ENCODE data around the gene NDE1. TPM values are rescaled to one million over a fixed set of nuclear protein-coding genes. Genes with fewer than 3 reads are reported as not detected.

The NDE1 gene
- total and polyA plus RNA-seq, 4 donors = 2.5 to 17.3 (median 4.4) TPM

- Histone ChIP-seq H3K4me1 (ENCODE audit: control insufficient read depth in 4 of 4, insufficient read depth in 4 of 4, low read length in 3 of 4) (no peaks in the 10 kb centered on the region), H3K27me3 (ENCODE audit: control insufficient read depth in 4 of 4, insufficient read depth in 4 of 4, low read length in 3 of 4) (no peaks in the 10 kb centered on the region), H3K4me3 (ENCODE audit: low read depth in 1 of 3, low read length in 3 of 3) (no peak overlapping the region), H3K36me3 (ENCODE audit: control insufficient read depth in 4 of 4, insufficient read depth in 3 of 4, low read depth in 1 of 4, low read length in 3 of 4) (peaks cover 9 to 32% (median 12%) of the 10 kb centered on the region in 4 donors), H3K27ac (ENCODE audit: low read depth in 1 of 2, low read length in 2 of 2) (no peak overlapping the region), H3K9ac (ENCODE audit: low read depth in 1 of 2, low read length in 2 of 2) (no peak overlapping the region), H3K9me3 (ENCODE audit: control insufficient read depth in 4 of 4, low read length in 3 of 4) (no peaks in the 10 kb centered on the region)
- TF ChIP-seq FOXA2 (IDR thresholded peaks at IDR 0.05) (no peak), JUND (IDR thresholded peaks at IDR 0.05) (no peak)
- TF ChIP-seq, protein P1, sequence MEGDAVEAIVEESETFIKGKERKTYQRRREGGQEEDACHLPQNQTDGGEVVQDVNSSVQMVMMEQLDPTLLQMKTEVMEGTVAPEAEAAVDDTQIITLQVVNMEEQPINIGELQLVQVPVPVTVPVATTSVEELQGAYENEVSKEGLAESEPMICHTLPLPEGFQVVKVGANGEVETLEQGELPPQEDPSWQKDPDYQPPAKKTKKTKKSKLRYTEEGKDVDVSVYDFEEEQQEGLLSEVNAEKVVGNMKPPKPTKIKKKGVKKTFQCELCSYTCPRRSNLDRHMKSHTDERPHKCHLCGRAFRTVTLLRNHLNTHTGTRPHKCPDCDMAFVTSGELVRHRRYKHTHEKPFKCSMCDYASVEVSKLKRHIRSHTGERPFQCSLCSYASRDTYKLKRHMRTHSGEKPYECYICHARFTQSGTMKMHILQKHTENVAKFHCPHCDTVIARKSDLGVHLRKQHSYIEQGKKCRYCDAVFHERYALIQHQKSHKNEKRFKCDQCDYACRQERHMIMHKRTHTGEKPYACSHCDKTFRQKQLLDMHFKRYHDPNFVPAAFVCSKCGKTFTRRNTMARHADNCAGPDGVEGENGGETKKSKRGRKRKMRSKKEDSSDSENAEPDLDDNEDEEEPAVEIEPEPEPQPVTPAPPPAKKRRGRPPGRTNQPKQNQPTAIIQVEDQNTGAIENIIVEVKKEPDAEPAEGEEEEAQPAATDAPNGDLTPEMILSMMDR (IDR thresholded peaks at IDR 0.05; ENCODE audit: low read depth, low read length, missing input control) = no peak
- 98% methylated on average over 12 of the region's 12 CpGs for WGBS
- no peak for DNase-seq (ENCODE audit: low spot score)
Observed at GRCh38 chr16:15699819-15700218, 49.8 kb downstream of the NDE1 start.

DNA sequence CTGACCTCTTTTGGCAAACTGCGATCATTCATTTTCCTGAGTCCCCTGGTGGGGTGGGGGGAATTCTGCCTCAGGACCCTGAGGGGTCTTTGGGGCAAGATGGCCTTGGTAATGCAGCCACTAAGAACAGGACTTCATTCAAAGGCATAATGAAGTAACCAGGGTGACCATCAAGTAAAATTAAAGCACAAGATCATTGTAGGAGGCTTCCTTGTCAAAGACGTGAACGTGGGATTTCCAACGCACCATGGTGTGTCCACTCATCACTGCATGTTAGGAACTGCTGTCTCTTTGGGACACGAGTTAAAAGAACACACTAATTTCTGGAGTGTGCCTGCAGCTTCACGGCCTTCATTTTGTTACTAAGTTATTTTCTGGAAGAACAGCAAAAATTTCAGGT is 51.3 kb downstream of the NDE1 start:
- WGBS = 96% methylated on average over 6 of the region's 6 CpGs
- DNase-seq (ENCODE audit: low spot score) = no peak
- no peak overlapping the region for H3K9ac ChIP-seq (ENCODE audit: low read depth in 1 of 2, low read length in 2 of 2)
- H3K27ac ChIP-seq (ENCODE audit: low read depth in 1 of 2, low read length in 2 of 2) = no peak overlapping the region
- no peak overlapping the region for H3K4me3 ChIP-seq (ENCODE audit: low read depth in 1 of 3, low read length in 3 of 3)
- no peaks in the 10 kb centered on the region for H3K9me3 ChIP-seq (ENCODE audit: control insufficient read depth in 4 of 4, low read length in 3 of 4)
- H3K36me3 ChIP-seq (ENCODE audit: control insufficient read depth in 4 of 4, insufficient read depth in 3 of 4, low read depth in 1 of 4, low read length in 3 of 4) = peaks cover 7 to 30% (median 11%) of the 10 kb centered on the region in 4 donors
- no peaks in the 10 kb centered on the region for H3K27me3 ChIP-seq (ENCODE audit: control insufficient read depth in 4 of 4, insufficient read depth in 4 of 4, low read length in 3 of 4)
- no peak for TF ChIP-seq YY1 (IDR thresholded peaks at IDR 0.05)
- no peak for TF ChIP-seq RAD21 (IDR thresholded peaks at IDR 0.05)
- no peak for TF ChIP-seq HNF4A (conservative IDR thresholded peaks at IDR 0.05)
- TF ChIP-seq TAF1 (conservative IDR thresholded peaks at IDR 0.05) = no peak
- TF ChIP-seq GABPA (IDR thresholded peaks at IDR 0.05 in 1 of 2, conservative IDR thresholded peaks at IDR 0.05 in 1 of 2) = no peak
- TF ChIP-seq, protein P2, sequence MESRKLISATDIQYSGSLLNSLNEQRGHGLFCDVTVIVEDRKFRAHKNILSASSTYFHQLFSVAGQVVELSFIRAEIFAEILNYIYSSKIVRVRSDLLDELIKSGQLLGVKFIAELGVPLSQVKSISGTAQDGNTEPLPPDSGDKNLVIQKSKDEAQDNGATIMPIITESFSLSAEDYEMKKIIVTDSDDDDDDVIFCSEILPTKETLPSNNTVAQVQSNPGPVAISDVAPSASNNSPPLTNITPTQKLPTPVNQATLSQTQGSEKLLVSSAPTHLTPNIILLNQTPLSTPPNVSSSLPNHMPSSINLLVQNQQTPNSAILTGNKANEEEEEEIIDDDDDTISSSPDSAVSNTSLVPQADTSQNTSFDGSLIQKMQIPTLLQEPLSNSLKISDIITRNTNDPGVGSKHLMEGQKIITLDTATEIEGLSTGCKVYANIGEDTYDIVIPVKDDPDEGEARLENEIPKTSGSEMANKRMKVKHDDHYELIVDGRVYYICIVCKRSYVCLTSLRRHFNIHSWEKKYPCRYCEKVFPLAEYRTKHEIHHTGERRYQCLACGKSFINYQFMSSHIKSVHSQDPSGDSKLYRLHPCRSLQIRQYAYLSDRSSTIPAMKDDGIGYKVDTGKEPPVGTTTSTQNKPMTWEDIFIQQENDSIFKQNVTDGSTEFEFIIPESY (IDR thresholded peaks at IDR 0.05) = no peak
- no peak for TF ChIP-seq FOXA2 (IDR thresholded peaks at IDR 0.05)
- no peak for TF ChIP-seq RXRA (IDR thresholded peaks at IDR 0.05)
- TF ChIP-seq, protein P3, sequence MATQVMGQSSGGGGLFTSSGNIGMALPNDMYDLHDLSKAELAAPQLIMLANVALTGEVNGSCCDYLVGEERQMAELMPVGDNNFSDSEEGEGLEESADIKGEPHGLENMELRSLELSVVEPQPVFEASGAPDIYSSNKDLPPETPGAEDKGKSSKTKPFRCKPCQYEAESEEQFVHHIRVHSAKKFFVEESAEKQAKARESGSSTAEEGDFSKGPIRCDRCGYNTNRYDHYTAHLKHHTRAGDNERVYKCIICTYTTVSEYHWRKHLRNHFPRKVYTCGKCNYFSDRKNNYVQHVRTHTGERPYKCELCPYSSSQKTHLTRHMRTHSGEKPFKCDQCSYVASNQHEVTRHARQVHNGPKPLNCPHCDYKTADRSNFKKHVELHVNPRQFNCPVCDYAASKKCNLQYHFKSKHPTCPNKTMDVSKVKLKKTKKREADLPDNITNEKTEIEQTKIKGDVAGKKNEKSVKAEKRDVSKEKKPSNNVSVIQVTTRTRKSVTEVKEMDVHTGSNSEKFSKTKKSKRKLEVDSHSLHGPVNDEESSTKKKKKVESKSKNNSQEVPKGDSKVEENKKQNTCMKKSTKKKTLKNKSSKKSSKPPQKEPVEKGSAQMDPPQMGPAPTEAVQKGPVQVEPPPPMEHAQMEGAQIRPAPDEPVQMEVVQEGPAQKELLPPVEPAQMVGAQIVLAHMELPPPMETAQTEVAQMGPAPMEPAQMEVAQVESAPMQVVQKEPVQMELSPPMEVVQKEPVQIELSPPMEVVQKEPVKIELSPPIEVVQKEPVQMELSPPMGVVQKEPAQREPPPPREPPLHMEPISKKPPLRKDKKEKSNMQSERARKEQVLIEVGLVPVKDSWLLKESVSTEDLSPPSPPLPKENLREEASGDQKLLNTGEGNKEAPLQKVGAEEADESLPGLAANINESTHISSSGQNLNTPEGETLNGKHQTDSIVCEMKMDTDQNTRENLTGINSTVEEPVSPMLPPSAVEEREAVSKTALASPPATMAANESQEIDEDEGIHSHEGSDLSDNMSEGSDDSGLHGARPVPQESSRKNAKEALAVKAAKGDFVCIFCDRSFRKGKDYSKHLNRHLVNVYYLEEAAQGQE (IDR thresholded peaks at IDR 0.05) = no peak
- no peak for TF ChIP-seq MAX (IDR thresholded peaks at IDR 0.05)
- no peak for TF ChIP-seq NR2F2 (IDR thresholded peaks at IDR 0.05)
- no peaks in the 10 kb centered on the region for H3K4me1 ChIP-seq (ENCODE audit: control insufficient read depth in 4 of 4, insufficient read depth in 4 of 4, low read length in 3 of 4)

Data from liver (tissue), 9 donors.